Measurements from ENCODE around the gene ALCAM. TPM values are rescaled to one million over a fixed set of nuclear protein-coding genes. Genes with fewer than 3 reads are reported as not detected.

ALCAM gene
- total and polyA plus RNA-seq, 2 donors (not counting 3 experiments of a cell fraction or from before 2014, with no cell fraction given), result 46.3 to 118 TPM

DNA sequence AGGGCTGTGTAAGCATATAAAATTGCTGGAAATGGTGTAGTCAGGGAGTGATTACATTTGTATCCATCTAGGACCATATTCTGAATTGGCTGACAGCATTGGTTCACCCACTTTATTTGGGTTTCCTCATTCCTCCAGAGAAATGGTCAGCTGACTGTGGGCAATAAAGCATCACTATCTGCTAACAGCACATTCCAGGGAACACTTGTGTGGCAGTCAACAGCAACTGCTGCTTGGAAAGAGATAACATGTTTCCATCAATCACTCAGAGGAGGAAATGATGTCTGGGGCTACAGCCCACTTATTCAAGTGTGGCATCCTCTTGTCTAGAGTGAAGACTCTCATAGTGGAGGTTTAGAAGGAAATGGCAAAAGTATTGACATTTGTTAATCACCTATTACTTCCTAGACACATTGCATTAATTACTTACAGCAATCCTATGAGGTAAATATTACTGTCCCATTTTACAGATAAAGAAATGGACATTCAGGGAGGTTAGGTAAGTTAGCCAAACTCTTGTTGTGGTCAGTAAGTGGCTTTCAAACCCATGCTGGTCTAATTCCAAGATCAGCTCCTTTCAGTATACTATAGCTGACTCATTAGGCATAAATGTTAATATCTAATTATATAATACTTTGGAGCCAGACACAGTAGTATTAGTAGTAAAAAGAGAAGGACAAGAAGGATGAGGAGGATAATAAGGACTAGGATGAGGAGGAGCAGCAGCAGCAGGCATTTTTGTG, 247.8 kb downstream of the ALCAM start:
- ChIA-PET CTCF (interaction anchor here (1.4 kb wide), 1 partner anchor 16 kb away, joined by 3 read pairs; no protein-coding TSS in a partner anchor), POLR2A (no interaction called here)
- Histone ChIP-seq H4K20me1 (replicated peaks; ENCODE audit: control insufficient read depth, extremely low read depth, insufficient read depth, low read length) (no peaks in the 10 kb centered on the region), H3K4me3 (replicated peaks in 1 of 3; ENCODE audit: insufficient read depth in 1 of 3, low read depth in 1 of 3, low read length in 3 of 3) (no peak overlapping the region), H2AFZ (ENCODE audit: low read depth, low read length) (no peak overlapping the region), H3K79me2 (ENCODE audit: control insufficient read depth, insufficient read depth, low read length) (no peaks in the 10 kb centered on the region), H3K36me3 (ENCODE audit: control insufficient read depth in 2 of 2, extremely low read depth in 1 of 2, insufficient read depth in 2 of 2, low read length in 2 of 2) (no peaks in the 10 kb centered on the region), H3K4me2 (ENCODE audit: insufficient read depth, low read length) (no peak overlapping the region), H3K27me3 (ENCODE audit: control insufficient read depth in 2 of 2, insufficient read depth in 2 of 2, low read length in 2 of 2) (no peaks in the 10 kb centered on the region), H3K9ac (replicated peaks; ENCODE audit: extremely low read depth, insufficient read depth, low read length) (no peak overlapping the region), H3K4me1 (ENCODE audit: control insufficient read depth, extremely low read depth, insufficient read depth, low read length) (no peaks in the 10 kb centered on the region), H3K9me3 (replicated peaks; ENCODE audit: control insufficient read depth, insufficient read depth, low read length) (no peaks in the 10 kb centered on the region), H3K9me1 (replicated peaks; ENCODE audit: control insufficient read depth, extremely low read depth, insufficient read depth, low read length) (no peaks in the 10 kb centered on the region), H3K27ac (ENCODE audit: insufficient read depth, low read depth, low read length) (no peak overlapping the region)
- dilution Hi-C loops (cut with MboI; ENCODE audit: extremely low pct_ligation_motif_present, low sequenced_read_pairs) (no loop called here), intact Hi-C loops (cut with micrococcal nuclease) (no loop called here)
- no peak for FAIRE-seq
- TF ChIP-seq MYC (IDR thresholded peaks at IDR 0.05; ENCODE audit: low read depth, low read length), result no peak
- no peak for TF ChIP-seq FOS (IDR thresholded peaks at IDR 0.05; ENCODE audit: borderline replicate concordance, insufficient read depth, low read length)
- TF ChIP-seq POLR2A (IDR thresholded peaks at IDR 0.05; ENCODE audit: low read depth, low read length), result no peak
- TF ChIP-seq EZH2 (IDR thresholded peaks at IDR 0.05; ENCODE audit: borderline replicate concordance, low read depth, low read length, severe bottlenecking), result no peak
- DNase-seq (ENCODE audit: low read depth, low spot score), result no peak
- no TSS peak for BruUV-seq (replicated peaks)

DNA sequence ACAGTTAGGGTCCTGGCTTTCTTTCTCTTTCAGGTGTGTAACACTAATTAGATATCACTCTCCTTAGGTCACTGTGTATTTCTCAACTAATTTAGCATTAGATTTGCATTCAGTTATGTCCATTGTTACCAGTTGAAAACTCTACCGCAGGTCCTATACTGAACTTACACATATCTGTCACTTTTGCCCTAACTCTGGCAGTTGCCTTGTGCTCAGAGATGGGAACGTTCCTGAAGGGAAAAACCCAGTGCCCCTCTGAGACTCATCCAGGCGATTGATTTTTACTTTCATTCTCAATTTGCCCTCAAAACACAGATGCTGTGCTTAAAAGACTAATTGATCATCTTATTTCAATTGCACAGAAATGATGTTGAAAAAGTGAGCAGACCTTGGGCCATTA, 249.1 kb downstream of the ALCAM start:
- no peak for DNase-seq (ENCODE audit: low read depth, low spot score)
- no TSS peak for BruUV-seq (replicated peaks)
- Histone ChIP-seq H3K4me1 (ENCODE audit: control insufficient read depth, extremely low read depth, insufficient read depth, low read length) (no peaks in the 10 kb centered on the region), H3K79me2 (ENCODE audit: control insufficient read depth, insufficient read depth, low read length) (no peaks in the 10 kb centered on the region), H3K36me3 (ENCODE audit: control insufficient read depth in 2 of 2, extremely low read depth in 1 of 2, insufficient read depth in 2 of 2, low read length in 2 of 2) (no peaks in the 10 kb centered on the region), H3K9me3 (replicated peaks; ENCODE audit: control insufficient read depth, insufficient read depth, low read length) (no peaks in the 10 kb centered on the region), H3K27ac (ENCODE audit: insufficient read depth, low read depth, low read length) (no peak overlapping the region), H3K4me3 (replicated peaks in 1 of 3; ENCODE audit: insufficient read depth in 1 of 3, low read depth in 1 of 3, low read length in 3 of 3) (no peak overlapping the region), H3K9me1 (replicated peaks; ENCODE audit: control insufficient read depth, extremely low read depth, insufficient read depth, low read length) (no peaks in the 10 kb centered on the region), H3K27me3 (ENCODE audit: control insufficient read depth in 2 of 2, insufficient read depth in 2 of 2, low read length in 2 of 2) (no peaks in the 10 kb centered on the region), H3K9ac (replicated peaks; ENCODE audit: extremely low read depth, insufficient read depth, low read length) (no peak overlapping the region), H4K20me1 (replicated peaks; ENCODE audit: control insufficient read depth, extremely low read depth, insufficient read depth, low read length) (no peaks in the 10 kb centered on the region), H3K4me2 (ENCODE audit: insufficient read depth, low read length) (no peak overlapping the region), H2AFZ (ENCODE audit: low read depth, low read length) (no peak overlapping the region)
- FAIRE-seq, result no peak
- dilution Hi-C loops (cut with MboI; ENCODE audit: extremely low pct_ligation_motif_present, low sequenced_read_pairs) (no loop called here), intact Hi-C loops (cut with micrococcal nuclease) (no loop called here)
- TF ChIP-seq, protein P1, sequence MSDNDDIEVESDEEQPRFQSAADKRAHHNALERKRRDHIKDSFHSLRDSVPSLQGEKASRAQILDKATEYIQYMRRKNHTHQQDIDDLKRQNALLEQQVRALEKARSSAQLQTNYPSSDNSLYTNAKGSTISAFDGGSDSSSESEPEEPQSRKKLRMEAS (IDR thresholded peaks at IDR 0.05; ENCODE audit: insufficient read depth, insufficient read length), result no peak
- TF ChIP-seq, protein P2, sequence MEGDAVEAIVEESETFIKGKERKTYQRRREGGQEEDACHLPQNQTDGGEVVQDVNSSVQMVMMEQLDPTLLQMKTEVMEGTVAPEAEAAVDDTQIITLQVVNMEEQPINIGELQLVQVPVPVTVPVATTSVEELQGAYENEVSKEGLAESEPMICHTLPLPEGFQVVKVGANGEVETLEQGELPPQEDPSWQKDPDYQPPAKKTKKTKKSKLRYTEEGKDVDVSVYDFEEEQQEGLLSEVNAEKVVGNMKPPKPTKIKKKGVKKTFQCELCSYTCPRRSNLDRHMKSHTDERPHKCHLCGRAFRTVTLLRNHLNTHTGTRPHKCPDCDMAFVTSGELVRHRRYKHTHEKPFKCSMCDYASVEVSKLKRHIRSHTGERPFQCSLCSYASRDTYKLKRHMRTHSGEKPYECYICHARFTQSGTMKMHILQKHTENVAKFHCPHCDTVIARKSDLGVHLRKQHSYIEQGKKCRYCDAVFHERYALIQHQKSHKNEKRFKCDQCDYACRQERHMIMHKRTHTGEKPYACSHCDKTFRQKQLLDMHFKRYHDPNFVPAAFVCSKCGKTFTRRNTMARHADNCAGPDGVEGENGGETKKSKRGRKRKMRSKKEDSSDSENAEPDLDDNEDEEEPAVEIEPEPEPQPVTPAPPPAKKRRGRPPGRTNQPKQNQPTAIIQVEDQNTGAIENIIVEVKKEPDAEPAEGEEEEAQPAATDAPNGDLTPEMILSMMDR (IDR thresholded peaks at IDR 0.05; ENCODE audit: extremely low read depth in 1 of 2, insufficient read depth in 1 of 2, low read depth in 1 of 2, low read length in 2 of 2), result no peak
- no peak for TF ChIP-seq POLR2AphosphoS5 (IDR thresholded peaks at IDR 0.05; ENCODE audit: insufficient read depth, low read depth, low read length)
- CTCF ChIA-PET, result no interaction called here
- POLR2A ChIA-PET, result no interaction called here
